Kidney (tissue), 14 donors: ENCODE measurements around the gene COL6A1. TPM values are rescaled to one million over a fixed set of nuclear protein-coding genes. Genes with fewer than 3 reads are reported as not detected.
A peak's percentile ranks its signal among the peaks of the same experiment; 100 is the strongest.

Experiments used
- DNase-seq, 5 donors: peaks; one replicate each; pipeline ENCODE4 v3.0.0-alpha.2; 2013 to 2020
- FAIRE-seq: peaks from 2 replicates; lab custom pipeline; 2012; peaks lifted over from hg19 to GRCh38; lab: Jason Lieb, UNC
- H3K27ac ChIP-seq, 2 donors: one replicate each; pipeline ENCODE4 v1.7.0; 2013; ENCODE audit warnings: low read depth in 2 of 2, low read length in 2 of 2, inconsistent platforms in 1 of 2
- H3K27me3 ChIP-seq: one replicate; pipeline ENCODE4 v1.7.1; 2013; ENCODE audit warnings: low read length, inconsistent platforms; ENCODE audit not compliant: control insufficient read depth, insufficient read depth
- H3K36me3 ChIP-seq, 3 donors: one replicate each; pipeline versions ENCODE4 v1.7.0 to v1.7.1; 2013; ENCODE audit warnings: low read length in 3 of 3, control low read depth in 1 of 3, inconsistent platforms in 1 of 3; ENCODE audit not compliant: insufficient read depth in 3 of 3, control insufficient read depth in 2 of 3
- H3K4me1 ChIP-seq, 3 donors: one replicate each; pipeline versions ENCODE4 v1.7.0 to v1.7.1; 2013; ENCODE audit warnings: low read length in 3 of 3, inconsistent platforms in 1 of 3, low read depth in 1 of 3; ENCODE audit not compliant: control insufficient read depth in 2 of 3, insufficient read depth in 2 of 3
- H3K4me3 ChIP-seq, 3 donors: one replicate each; pipeline versions ENCODE4 v1.7.0 to v1.8.1; 2013; ENCODE audit warnings: low read length in 3 of 3, control low read depth in 1 of 3, inconsistent platforms in 1 of 3
- H3K9ac ChIP-seq, 3 donors: one replicate each; pipeline versions ENCODE4 v1.7.0 to v1.7.1; 2013; ENCODE audit warnings: low read length in 3 of 3, control low read depth in 1 of 3, inconsistent platforms in 1 of 3
- H3K9me3 ChIP-seq, 3 donors: one replicate each; pipeline versions ENCODE4 v1.7.0 to v1.7.1; 2013; ENCODE audit warnings: low read length in 3 of 3, control low read depth in 1 of 3, inconsistent platforms in 1 of 3; ENCODE audit not compliant: control insufficient read depth in 2 of 3, insufficient read depth in 1 of 3
- intact Hi-C: fragments of 100-400 bp; cut with DNase I; formaldehyde crosslinking; loops from one replicate; pipeline ENCODE4 v1.11.1; 2022
- polyA plus RNA-seq: library from polyadenylated mRNA; stranded (reverse); fragments of 350-450 nt; fragmentation: Illumina TruSeq; extraction: RNeasy Lipid Tissue Mini Kit (QIAGEN cat#74804); gene quantifications from one replicate; pipeline ENCODE4 v1.2.3, GENCODE V29; 2014; ENCODE audit warnings: low read depth, low replicate concordance; ENCODE audit not compliant: insufficient read depth
- total RNA-seq: library from RNA; stranded (reverse); fragmentation: NEBNext Ultra II Directional; extraction: Animal tissue kit (Norgen Biotek cat#: 25700); gene quantifications from one replicate; pipeline ENCODE4 v1.2.1, GENCODE V29; 2021
- TF ChIP-seq, protein P1 (sequence below): IDR thresholded peaks from 3 replicates; pipeline ENCODE4 v1.5.1; 2012; ENCODE audit warnings: mild to moderate bottlenecking, moderate library complexity, borderline replicate concordance; ENCODE audit not compliant: insufficient read depth; ENCODE audit errors: extremely low read depth
- donor health status: control.
- donor health status: control.
- donor health status: control.
- donor health status: control.
- donor health status: control.
- donor health status: DM: yes; HTN: yes; CAD: no.
- donor health status: Normal renal cell carcinoma (clear cell type).

The COL6A1 gene
- total and polyA plus RNA-seq, 2 donors from 2014 or later, result 112 to 127 TPM

- TF ChIP-seq, protein P1, sequence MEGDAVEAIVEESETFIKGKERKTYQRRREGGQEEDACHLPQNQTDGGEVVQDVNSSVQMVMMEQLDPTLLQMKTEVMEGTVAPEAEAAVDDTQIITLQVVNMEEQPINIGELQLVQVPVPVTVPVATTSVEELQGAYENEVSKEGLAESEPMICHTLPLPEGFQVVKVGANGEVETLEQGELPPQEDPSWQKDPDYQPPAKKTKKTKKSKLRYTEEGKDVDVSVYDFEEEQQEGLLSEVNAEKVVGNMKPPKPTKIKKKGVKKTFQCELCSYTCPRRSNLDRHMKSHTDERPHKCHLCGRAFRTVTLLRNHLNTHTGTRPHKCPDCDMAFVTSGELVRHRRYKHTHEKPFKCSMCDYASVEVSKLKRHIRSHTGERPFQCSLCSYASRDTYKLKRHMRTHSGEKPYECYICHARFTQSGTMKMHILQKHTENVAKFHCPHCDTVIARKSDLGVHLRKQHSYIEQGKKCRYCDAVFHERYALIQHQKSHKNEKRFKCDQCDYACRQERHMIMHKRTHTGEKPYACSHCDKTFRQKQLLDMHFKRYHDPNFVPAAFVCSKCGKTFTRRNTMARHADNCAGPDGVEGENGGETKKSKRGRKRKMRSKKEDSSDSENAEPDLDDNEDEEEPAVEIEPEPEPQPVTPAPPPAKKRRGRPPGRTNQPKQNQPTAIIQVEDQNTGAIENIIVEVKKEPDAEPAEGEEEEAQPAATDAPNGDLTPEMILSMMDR, result no peak
- Histone ChIP-seq H3K36me3 (peaks cover 0 to 7% (median 2%) of the 10 kb centered on the region in 3 donors), H3K4me1 (no peaks in the 10 kb centered on the region), H3K9ac (no peak overlapping the region), H3K27me3 (no peaks in the 10 kb centered on the region), H3K27ac (no peak overlapping the region), H3K4me3 (no peak overlapping the region), H3K9me3 (no peaks in the 10 kb centered on the region)
- no peak for FAIRE-seq
- peak in 2 of 5 donors; percentile 32 to 71 for DNase-seq
- intact Hi-C loops, result no loop called here
Measured at GRCh38 chr21:45991606-45992300, 10.2 kb downstream of the COL6A1 start.

DNA sequence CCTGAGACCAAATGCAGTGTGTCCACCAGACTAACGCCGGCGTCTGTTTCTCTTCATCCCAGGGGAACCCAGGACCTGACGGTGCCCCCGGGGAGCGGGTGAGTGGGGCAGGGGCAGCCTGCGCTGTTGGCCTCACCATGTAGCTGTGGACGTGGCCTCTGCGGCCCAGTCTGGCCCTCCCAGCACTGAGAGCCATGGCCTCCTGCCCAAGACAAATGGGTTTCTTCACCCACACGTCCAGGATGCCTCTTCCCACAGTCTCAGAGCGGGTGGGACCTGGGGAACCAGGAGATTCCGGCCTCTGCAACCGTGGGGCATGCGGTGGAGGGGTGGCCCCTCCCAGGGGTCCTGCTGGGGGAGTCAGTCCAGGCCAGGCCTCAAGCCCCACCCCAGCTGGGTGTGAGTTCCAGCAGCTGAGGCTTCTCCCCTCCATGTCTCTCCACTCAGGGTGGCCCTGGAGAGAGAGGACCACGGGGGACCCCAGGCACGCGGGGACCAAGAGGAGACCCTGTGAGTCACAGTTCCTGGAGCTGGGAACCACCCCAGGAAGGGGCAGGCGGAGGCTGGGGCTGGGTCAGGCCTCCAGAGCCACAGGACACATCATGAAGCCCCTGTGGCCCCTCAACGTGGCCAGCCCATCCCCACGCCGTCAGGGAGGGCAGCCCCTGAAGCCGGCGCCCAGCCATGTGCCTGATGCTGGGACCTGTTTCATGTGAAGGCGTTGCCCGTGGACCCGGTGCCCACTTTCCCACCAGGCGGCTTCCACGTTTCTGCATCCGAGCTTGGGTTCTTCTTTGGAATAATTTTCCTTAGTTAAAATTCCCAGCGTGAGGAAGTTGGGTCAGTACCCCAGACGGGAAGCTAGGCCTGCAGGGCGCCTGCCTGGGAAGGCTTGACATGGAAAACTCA is 11.0 kb downstream of the COL6A1 start:
- Histone ChIP-seq H3K36me3 (peaks cover 0 to 3% (median 0%) of the 10 kb centered on the region in 3 donors), H3K4me1 (no peaks in the 10 kb centered on the region), H3K9ac (no peak overlapping the region), H3K9me3 (no peaks in the 10 kb centered on the region), H3K4me3 (no peak overlapping the region), H3K27me3 (no peaks in the 10 kb centered on the region), H3K27ac (no peak overlapping the region)
- TF ChIP-seq, protein P1, result no peak
- intact Hi-C loops, result no loop called here
- FAIRE-seq (no peak), DNase-seq (peak in 1 of 5 donors; percentile 31)

- Histone ChIP-seq H3K9me3 (no peaks in the 10 kb centered on the region), H3K4me1 (no peaks in the 10 kb centered on the region), H3K27ac (no peak overlapping the region), H3K36me3 (peaks cover 0 to 3% (median 0%) of the 10 kb centered on the region in 3 donors), H3K4me3 (no peak overlapping the region), H3K27me3 (no peaks in the 10 kb centered on the region), H3K9ac (no peak overlapping the region)
- TF ChIP-seq, protein P1, result no peak
- FAIRE-seq (no peak), DNase-seq (peak in 2 of 5 donors; percentile 31 to 60)
- intact Hi-C loops, result no loop called here
Measured at GRCh38 chr21:45993210-45994085, 11.9 kb downstream of the COL6A1 start.
